Thyroid gland (tissue), 4 donors: ENCODE results near the gene CD79B.

Source experiments
- CTCF ChIP-seq, 6 experiments: fragments of 200-600 bp in 3 of 6; fragments of 450-650 bp in 3 of 6; sonication (generic) in 3 of 6; IDR thresholded peaks; one replicate each; pipeline ENCODE4 v1.5.1; 2016 to 2019; ENCODE audit warnings: antibody characterized with exemption in 6 of 6, mild to moderate bottlenecking in 2 of 6, inconsistent platforms in 1 of 6, moderate library complexity in 1 of 6
- POLR2A ChIP-seq, 2 donors: fragments of 450-650 bp; IDR thresholded peaks; one replicate each; pipeline ENCODE4 v1.6.1; 2017; ENCODE audit warnings: antibody characterized with exemption in 2 of 2, mild to moderate bottlenecking in 2 of 2, moderate library complexity in 1 of 2

- TF ChIP-seq CTCF (IDR thresholded peaks at IDR 0.05) = no peak
- TF ChIP-seq POLR2A (IDR thresholded peaks at IDR 0.05) = no peak
Observed at GRCh38 chr17:63927464-63928171, 4.5 kb downstream of the CD79B start.
